ENCODE measurements around the gene FOXL1.

- no peak for TF ChIP-seq CTCF (IDR thresholded peaks at IDR 0.05)
- no peak for TF ChIP-seq REST (IDR thresholded peaks at IDR 0.05; ENCODE audit: insufficient read depth in 1 of 2, low read depth in 2 of 2, low read length in 1 of 2)
Observed at GRCh38 chr16:86601356-86601755, 23.0 kb downstream of the FOXL1 start.
